Liver (tissue), 9 donors: ENCODE data around the gene TMEM94. TPM values are rescaled to one million over a fixed set of nuclear protein-coding genes. Genes with fewer than 3 reads are reported as not detected.

Source experiments
- DNase-seq: peaks from one replicate; pipeline ENCODE4 v3.0.0-alpha.2; 2017; ENCODE audit warnings: low spot score
- H3K27ac ChIP-seq, 2 donors: one replicate each; pipeline ENCODE4 v1.7.0; 2013; ENCODE audit warnings: inconsistent platforms in 2 of 2, low read length in 2 of 2, control low read depth in 1 of 2, low read depth in 1 of 2, mild to moderate bottlenecking in 1 of 2
- H3K27me3 ChIP-seq, 4 donors: one replicate each; pipeline versions ENCODE4 v1.6.1 to v1.7.0; 2013; ENCODE audit warnings: low read length in 3 of 4, inconsistent platforms in 1 of 4, mild to moderate bottlenecking in 1 of 4, moderate library complexity in 1 of 4; ENCODE audit not compliant: control insufficient read depth in 4 of 4, insufficient read depth in 4 of 4
- H3K36me3 ChIP-seq, 4 donors: one replicate each; pipeline versions ENCODE4 v1.6.1 to v1.7.0; 2013; ENCODE audit warnings: low read length in 3 of 4, mild to moderate bottlenecking in 3 of 4, low read depth in 1 of 4, moderate library complexity in 1 of 4; ENCODE audit not compliant: control insufficient read depth in 4 of 4, insufficient read depth in 3 of 4
- H3K4me1 ChIP-seq, 4 donors: one replicate each; pipeline versions ENCODE4 v1.6.1 to v1.7.0; 2013; ENCODE audit warnings: low read length in 3 of 4, mild to moderate bottlenecking in 3 of 4, moderate library complexity in 1 of 4; ENCODE audit not compliant: control insufficient read depth in 4 of 4, insufficient read depth in 4 of 4
- H3K4me3 ChIP-seq, 3 donors: one replicate each; pipeline versions ENCODE4 v1.6.1 to v1.7.0; 2013; ENCODE audit warnings: low read length in 3 of 3, control low read depth in 1 of 3, low read depth in 1 of 3, mild to moderate bottlenecking in 1 of 3
- H3K9ac ChIP-seq, 2 donors: one replicate each; pipeline ENCODE4 v1.7.0; 2013; ENCODE audit warnings: low read length in 2 of 2, mild to moderate bottlenecking in 2 of 2, moderate library complexity in 2 of 2, control low read depth in 1 of 2, low read depth in 1 of 2
- H3K9me3 ChIP-seq, 4 donors: one replicate each; pipeline versions ENCODE4 v1.6.1 to v1.7.0; 2013; ENCODE audit warnings: low read length in 3 of 4; ENCODE audit not compliant: control insufficient read depth in 4 of 4
- EGR1 ChIP-seq, 2 donors: IDR thresholded peaks; 2 replicates each; pipeline ENCODE4 v1.6.1; 2016 to 2018; ENCODE audit warnings: antibody characterized with exemption in 2 of 2, low read depth in 2 of 2
- FOXA1 ChIP-seq: IDR thresholded peaks from 2 replicates; pipeline ENCODE4 v1.6.1; 2016; ENCODE audit warnings: antibody characterized with exemption
- FOXA2 ChIP-seq: IDR thresholded peaks from 2 replicates; pipeline ENCODE4 v1.6.1; 2016; ENCODE audit warnings: antibody characterized with exemption
- HNF4A ChIP-seq, 2 donors: conservative IDR thresholded peaks; 2 replicates each; pipeline ENCODE4 v1.6.1; 2016; ENCODE audit warnings: antibody characterized with exemption in 2 of 2, mild to moderate bottlenecking in 2 of 2
- HNF4G ChIP-seq: IDR thresholded peaks from 2 replicates; pipeline ENCODE4 v1.6.1; 2016; ENCODE audit warnings: antibody characterized with exemption
- RAD21 ChIP-seq, 2 donors: IDR thresholded peaks; 2 replicates each; pipeline ENCODE4 v1.6.1; 2016; ENCODE audit warnings: antibody characterized with exemption in 2 of 2, mild to moderate bottlenecking in 2 of 2
- REST ChIP-seq: IDR thresholded peaks from 2 replicates; pipeline ENCODE4 v1.6.1; 2016; ENCODE audit warnings: antibody characterized with exemption, mild to moderate bottlenecking
- TAF1 ChIP-seq: conservative IDR thresholded peaks from 2 replicates; pipeline ENCODE4 v1.6.1; 2016; ENCODE audit warnings: antibody characterized with exemption, mild to moderate bottlenecking
- WGBS: extraction: QIAGEN DNeasy Blood & Tissue Kit; methylation state at CpG from one replicate; pipeline ENCODE4 v1.1.7; 2013; 5-methylcytosine and 5-hydroxymethylcytosine counted together
- polyA plus RNA-seq, 2 donors: library from polyadenylated mRNA; stranded (reverse) in 1 of 2; unstranded in 1 of 2; fragments of 200-250 nt in 1 of 2; fragments of >200 nt in 1 of 2; fragmentation: Nextera tagmentation in 1 of 2; extraction: Ambion mirVana in 1 of 2; gene quantifications; one replicate each; pipeline versions ENCODE4 v1.2.1 to v1.2.3, GENCODE V29; 2013 to 2015
- total RNA-seq, 2 donors: library from RNA; depleted of rRNA; stranded (reverse); fragments of >200 nt; gene quantifications; one replicate each; pipeline ENCODE4 v1.2.3, GENCODE V29; 2014
- TF ChIP-seq, protein P1 (sequence below): IDR thresholded peaks from 2 replicates; pipeline ENCODE4 v1.6.1; 2016; ENCODE audit warnings: antibody characterized with exemption
- donor health status: healthy.
- donor health status: healthy.
- donor health status: healthy.
- donor health status: healthy.
- donor health status: healthy.

TMEM94 gene
- total and polyA plus RNA-seq, 4 donors: 15.6 to 31.0 (median 20.1) TPM

GRCh38 chr17:75506134-75506533, 49.7 kb downstream of the TMEM94 start:
- TF ChIP-seq HNF4A (conservative IDR thresholded peaks at IDR 0.05): no peak
- TF ChIP-seq, protein P1, sequence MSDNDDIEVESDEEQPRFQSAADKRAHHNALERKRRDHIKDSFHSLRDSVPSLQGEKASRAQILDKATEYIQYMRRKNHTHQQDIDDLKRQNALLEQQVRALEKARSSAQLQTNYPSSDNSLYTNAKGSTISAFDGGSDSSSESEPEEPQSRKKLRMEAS: no peak
- TF ChIP-seq REST: no peak
- no peak for TF ChIP-seq HNF4G
- 90% methylated on average over 21 of the region's 21 CpGs for WGBS
- DNase-seq: no peak
- Histone ChIP-seq H3K27me3 (no peaks in the 10 kb centered on the region), H3K4me3 (no peak overlapping the region), H3K9me3 (no peaks in the 10 kb centered on the region), H3K36me3 (peaks cover 0 to 22% (median 10%) of the 10 kb centered on the region in 4 donors), H3K4me1 (peaks cover 12 to 44% (median 28%) of the 10 kb centered on the region in 4 donors), H3K27ac (no peak overlapping the region), H3K9ac (no peak overlapping the region)

DNA sequence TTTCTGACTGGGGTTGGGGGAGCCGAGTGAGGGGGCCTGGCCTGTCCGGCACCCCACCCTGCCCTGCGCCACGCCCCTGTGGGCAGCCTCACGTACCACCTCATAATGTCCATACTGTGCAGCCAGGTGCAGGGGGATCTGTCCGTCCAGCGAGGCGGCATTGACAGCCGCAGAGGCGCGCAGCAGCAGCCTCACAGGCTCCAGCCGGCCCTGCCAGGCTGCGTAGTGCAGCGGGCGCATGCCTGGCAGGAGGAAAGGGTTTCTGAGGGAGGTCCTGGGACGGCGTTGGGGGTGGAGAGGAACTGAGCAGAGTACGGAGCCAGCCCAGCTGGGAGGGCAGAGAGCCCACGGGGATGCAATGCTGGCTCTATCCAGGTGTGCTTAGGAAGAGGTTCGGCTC, 50.5 kb downstream of the TMEM94 start:
- Histone ChIP-seq H3K36me3 (peaks cover 0 to 15% (median 9%) of the 10 kb centered on the region in 4 donors), H3K9ac (no peak overlapping the region), H3K4me3 (no peak overlapping the region), H3K4me1 (peaks cover 16 to 52% (median 34%) of the 10 kb centered on the region in 4 donors), H3K27me3 (no peaks in the 10 kb centered on the region), H3K27ac (no peak overlapping the region), H3K9me3 (no peaks in the 10 kb centered on the region)
- TF ChIP-seq TAF1 (no peak), RAD21 (IDR thresholded peaks at IDR 0.05) (no peak), HNF4G (no peak)
- 94% methylated on average over 20 of the region's 20 CpGs for WGBS
- DNase-seq: no peak

DNA sequence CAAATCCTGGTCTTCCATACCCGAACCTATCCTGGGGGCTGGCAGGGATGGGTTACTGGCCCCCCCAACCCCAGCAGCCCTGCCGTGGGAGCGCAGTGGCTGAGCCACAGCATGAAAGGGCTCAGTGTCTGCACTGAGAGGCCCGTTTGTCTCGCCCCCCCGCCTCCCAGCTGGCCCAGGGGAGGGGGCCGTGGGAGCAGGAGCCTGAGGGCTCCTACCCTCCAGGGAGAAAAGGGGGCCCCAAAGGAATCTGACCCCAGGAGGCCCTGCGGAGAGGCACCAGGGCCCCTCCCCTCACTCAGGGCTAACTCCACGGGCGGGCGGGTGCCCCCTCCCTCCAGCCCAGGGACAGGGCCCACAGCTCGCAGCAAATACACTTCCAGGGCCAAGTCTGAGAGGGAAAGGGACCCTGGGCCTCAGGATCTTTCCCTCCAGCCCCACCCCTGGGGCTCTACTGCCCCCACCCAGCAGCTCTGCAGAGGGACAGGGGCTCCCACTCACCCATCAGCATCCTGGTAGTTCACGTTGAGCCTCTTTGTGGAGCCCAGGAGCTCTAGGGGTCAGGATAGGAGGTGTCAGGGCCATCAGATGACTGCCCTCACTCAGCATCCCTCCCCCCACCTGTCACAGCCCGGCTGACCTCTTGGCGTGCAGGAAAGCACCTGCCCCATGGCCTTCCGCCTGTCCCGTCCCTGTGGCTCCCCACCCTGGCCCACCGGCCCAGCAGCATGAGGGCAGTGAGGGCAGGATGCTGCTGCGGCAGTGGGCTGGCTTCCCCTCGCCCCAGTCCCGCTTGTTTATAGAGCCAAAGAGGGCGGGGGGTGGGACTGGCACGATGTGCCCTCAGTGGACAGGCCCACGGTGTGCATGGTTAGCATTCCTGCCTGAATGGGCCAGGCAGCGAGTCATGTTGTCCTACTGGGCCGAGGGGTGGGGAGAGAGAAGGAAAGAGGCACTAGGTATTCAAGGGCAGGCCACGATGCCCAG, 51.6 kb downstream of the TMEM94 start:
- no peaks in the 10 kb centered on the region for H3K9me3 ChIP-seq
- H3K4me1 ChIP-seq: peaks cover 18 to 63% (median 46%) of the 10 kb centered on the region in 4 donors
- WGBS: 79% methylated on average over 27 of the region's 27 CpGs
- no peak overlapping the region for H3K4me3 ChIP-seq
- TF ChIP-seq EGR1 (IDR thresholded peaks at IDR 0.05; ENCODE audit: low read depth in 2 of 2) (no peak), RAD21 (IDR thresholded peaks at IDR 0.05) (no peak), FOXA2 (no peak), FOXA1 (no peak)
- TF ChIP-seq, protein P1: no peak
- peaks cover 0 to 15% (median 7%) of the 10 kb centered on the region in 4 donors for H3K36me3 ChIP-seq
- H3K27ac ChIP-seq: peak overlapping the region in 1 of 2 donors; percentile 1
- no peak for DNase-seq
- H3K27me3 ChIP-seq: no peaks in the 10 kb centered on the region
- H3K9ac ChIP-seq: no peak overlapping the region
